AG04449 (cell line): ENCODE results near the gene CRYBG2.

Experiments
- CTCF ChIA-PET: fragments of 350-600 bp; formaldehyde crosslinking; extraction: SDS; loops from one replicate; lab custom pipeline; 2021; ENCODE audit warnings: antibody characterized with exemption; lab: Yijun Ruan, JAX
- POLR2A ChIA-PET: fragments of 400-600, 350-600 bp; formaldehyde crosslinking; extraction: SDS; loops from one replicate; lab custom pipeline; 2020; ENCODE audit warnings: antibody characterized with exemption, inconsistent platforms; lab: Yijun Ruan, JAX
- DNase-seq: peaks from one replicate; pipeline ENCODE4 v3.0.0-alpha.2; 2010; ENCODE audit warnings: low read depth, low spot score
- H3K4me3 ChIP-seq: 2 replicates; pipeline ENCODE4 v1.5.1; 2011; ENCODE audit warnings: low read depth, mild to moderate bottlenecking, control low read depth, low read length
- CTCF ChIP-seq: IDR thresholded peaks from one replicate; pipeline ENCODE4 v1.5.1; 2011; ENCODE audit warnings: mild to moderate bottlenecking, moderate library complexity, low read length, control low read depth, inconsistent platforms; ENCODE audit not compliant: insufficient read depth; ENCODE audit errors: missing control alignments

Gene CRYBG2

GRCh38 chr1:26278724-26279455 is 75.0 kb downstream of the CRYBG2 start:
- peak overlapping the region; percentile 81 for H3K4me3 ChIP-seq
- no peak for DNase-seq
- ChIA-PET POLR2A (interaction anchor here (0.7 to 1.4 kb wide), 3 partner anchors 10 to 99 kb away, joined by 3 to 6 read pairs (median 3); no protein-coding TSS in a partner anchor), CTCF (interaction anchor here (1.0 to 10.7 kb wide), 13 partner anchors 11 to 138 kb away, joined by 3 to 179 read pairs (median 6); partner anchors contain the start of genes CD52 and CEP85)
- TF ChIP-seq CTCF: no peak

GRCh38 chr1:26278303-26278702 is 75.6 kb downstream of the CRYBG2 start:
- no peak overlapping the region for H3K4me3 ChIP-seq
- TF ChIP-seq CTCF: no peak
- ChIA-PET POLR2A (no interaction called here), CTCF (interaction anchor here (3.1 to 10.7 kb wide), 4 partner anchors 12 to 85 kb away, joined by 14 to 179 read pairs (median 26); partner anchors contain the start of genes CD52 and CEP85)
- DNase-seq: no peak

GRCh38 chr1:26277719-26278118 is 76.2 kb downstream of the CRYBG2 start:
- TF ChIP-seq CTCF: no peak
- DNase-seq: no peak
- ChIA-PET POLR2A (no interaction called here), CTCF (interaction anchor here (3.1 to 10.7 kb wide), 5 partner anchors 13 to 86 kb away, joined by 14 to 179 read pairs (median 36); partner anchors contain the start of genes CD52 and CEP85)
- H3K4me3 ChIP-seq: no peak overlapping the region

DNA sequence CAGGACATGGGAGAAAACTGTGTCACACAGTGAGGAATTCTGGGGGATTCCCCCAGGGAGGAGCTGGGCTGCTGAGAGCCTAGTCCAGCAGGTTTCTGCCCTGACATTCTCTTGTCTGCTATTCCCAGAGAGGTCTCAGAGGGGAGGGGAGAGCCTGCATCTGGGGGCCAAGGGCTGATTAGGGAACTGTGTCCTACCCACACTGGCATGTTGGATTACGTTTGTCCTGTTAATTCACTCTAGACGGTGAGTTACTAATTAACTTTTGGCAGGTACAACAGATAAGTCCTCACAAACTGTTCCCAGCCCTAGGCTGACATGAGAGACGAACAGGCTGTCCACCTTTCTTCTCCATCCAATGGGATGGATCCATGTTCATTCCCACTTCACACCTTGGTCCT is 76.7 kb downstream of the CRYBG2 start:
- DNase-seq: no peak
- H3K4me3 ChIP-seq: no peak overlapping the region
- no peak for TF ChIP-seq CTCF
- ChIA-PET POLR2A (no interaction called here), CTCF (interaction anchor here (0.6 to 10.7 kb wide), 8 partner anchors 8 to 86 kb away, joined by 3 to 179 read pairs (median 12); partner anchors contain the start of genes CD52 and CEP85)

- no peak overlapping the region for H3K4me3 ChIP-seq
- no peak for DNase-seq
- ChIA-PET POLR2A (interaction anchor here (0.7 to 2.0 kb wide), 3 partner anchors 8 to 102 kb away, joined by 3 to 7 read pairs (median 4); no protein-coding TSS in a partner anchor), CTCF (interaction anchor here (0.6 to 10.7 kb wide), 25 partner anchors 9 to 140 kb away, joined by 3 to 179 read pairs (median 6); partner anchors contain the start of genes CD52, CEP85, UBXN11 and ZNF593)
- TF ChIP-seq CTCF: no peak
These were observed 77.5 kb downstream of the CRYBG2 start for GRCh38 chr1:26276432-26276838.
